Neural cell (in vitro differentiated cells): ENCODE measurements around the gene TOP1. TPM values are rescaled to one million over a fixed set of nuclear protein-coding genes. Genes with fewer than 3 reads are reported as not detected.

Experiments used
- H2AFZ ChIP-seq: fragments of 200-600, 300-800 bp; sonication (generic), shearing (Covaris generic); 2 replicates; pipeline ENCODE4 v1.6.0; 2014; ENCODE audit warnings: low read depth, mild to moderate bottlenecking, antibody characterized with exemption, low read length, moderate library complexity
- H3F3A ChIP-seq: fragments of 200-600 bp; shearing (Covaris generic); 2 replicates; pipeline ENCODE4 v1.6.1; 2016; ENCODE audit warnings: mild to moderate bottlenecking, moderate library complexity, mixed read lengths, antibody characterized with exemption, low read length; ENCODE audit not compliant: insufficient read depth, poor library complexity, severe bottlenecking
- H3K27ac ChIP-seq: fragments of 200-600, 300-800 bp; sonication (generic), shearing (Covaris generic); 2 replicates; pipeline ENCODE4 v1.5.1; 2014; ENCODE audit warnings: mild to moderate bottlenecking, low read length, moderate library complexity
- H3K27me3 ChIP-seq: fragments of 300-800, 200-600 bp; sonication (generic), shearing (Covaris generic); 2 replicates; pipeline ENCODE4 v1.6.0; 2014; ENCODE audit warnings: mild to moderate bottlenecking, low read depth, low read length, moderate library complexity; ENCODE audit not compliant: insufficient read depth
- H3K36me3 ChIP-seq: fragments of 300-800, 200-600 bp; sonication (generic), shearing (Covaris generic); 2 replicates; pipeline ENCODE4 v1.5.1; 2014; ENCODE audit warnings: mild to moderate bottlenecking, antibody characterized with exemption, low read length, moderate library complexity; ENCODE audit not compliant: insufficient read depth
- H3K4me2 ChIP-seq: fragments of 300-800, 200-600 bp; sonication (generic), shearing (Covaris generic); 2 replicates; pipeline ENCODE4 v1.6.0; 2014; ENCODE audit warnings: mild to moderate bottlenecking, low read length
- H3K4me3 ChIP-seq: fragments of 300-800, 200-600 bp; sonication (generic), shearing (Covaris generic); 2 replicates; pipeline ENCODE4 v1.5.1; 2014; ENCODE audit warnings: mild to moderate bottlenecking, low read length, moderate library complexity
- H3K79me2 ChIP-seq: fragments of 200-600 bp; shearing (Covaris generic); replicated peaks from 2 replicates; pipeline ENCODE4 v1.6.0; 2014; ENCODE audit warnings: mild to moderate bottlenecking, low read length, moderate library complexity; ENCODE audit not compliant: insufficient read depth
- H3K9ac ChIP-seq: fragments of 300-800, 200-600 bp; sonication (generic), shearing (Covaris generic); 2 replicates; pipeline ENCODE4 v1.6.1; 2016; ENCODE audit warnings: mild to moderate bottlenecking, low read length, mixed read lengths
- H3K9me2 ChIP-seq: fragments of 200-600 bp; shearing (Covaris generic); 2 replicates; pipeline ENCODE4 v1.6.1; 2016; ENCODE audit warnings: mild to moderate bottlenecking, low read length, mixed read lengths; ENCODE audit not compliant: insufficient read depth
- H3K9me3 ChIP-seq: fragments of 200-600, 300-800 bp; sonication (generic), shearing (Covaris generic); 2 replicates; pipeline ENCODE4 v1.6.1; 2016; ENCODE audit warnings: mild to moderate bottlenecking, mixed run types, low read length, moderate library complexity, mixed read lengths
- H4K20me1 ChIP-seq: fragments of 200-600 bp; shearing (Covaris generic); 2 replicates; pipeline ENCODE4 v1.6.1; 2016; ENCODE audit warnings: mild to moderate bottlenecking, mixed run types; ENCODE audit not compliant: insufficient read depth
- EP300 ChIP-seq: fragments of 450-650 bp; conservative IDR thresholded peaks from 2 replicates; pipeline ENCODE4 v1.6.1; 2014; ENCODE audit warnings: antibody characterized with exemption, mild to moderate bottlenecking, moderate library complexity; ENCODE audit not compliant: poor library complexity, severe bottlenecking
- EZH2 ChIP-seq: fragments of 200-600, 300-800 bp; shearing (Covaris generic), sonication (generic); IDR thresholded peaks from 2 replicates; pipeline ENCODE4 v1.6.1; 2014; ENCODE audit warnings: antibody characterized with exemption, low read length, borderline replicate concordance, mild to moderate bottlenecking; ENCODE audit not compliant: insufficient read depth, poor library complexity, severe bottlenecking
- MXI1 ChIP-seq: fragments of 450-650 bp; conservative IDR thresholded peaks from 2 replicates; pipeline ENCODE4 v1.6.1; 2014; ENCODE audit warnings: antibody characterized with exemption, mild to moderate bottlenecking; ENCODE audit not compliant: poor library complexity, severe bottlenecking
- POLR2AphosphoS5 ChIP-seq: IDR thresholded peaks from 2 replicates; pipeline ENCODE4 v1.6.1; 2012
- RAD21 ChIP-seq: fragments of 450-650 bp; conservative IDR thresholded peaks from 2 replicates; pipeline ENCODE4 v1.6.1; 2014; ENCODE audit warnings: antibody characterized with exemption, mild to moderate bottlenecking, moderate library complexity
- SMC3 ChIP-seq: fragments of 450-650 bp; conservative IDR thresholded peaks from 2 replicates; pipeline ENCODE4 v1.6.1; 2014; ENCODE audit warnings: antibody characterized with exemption, mild to moderate bottlenecking, moderate library complexity; ENCODE audit not compliant: poor library complexity
- TAF1 ChIP-seq: IDR thresholded peaks from 2 replicates; pipeline ENCODE4 v1.6.1; 2012; ENCODE audit warnings: low read depth
- polyA plus RNA-seq: library from polyadenylated mRNA; depleted of rRNA; stranded (reverse); fragments of >200 nt; gene quantifications from 2 replicates; pipeline ENCODE4 v1.2.3, GENCODE V29; 2014
- TF ChIP-seq, protein P1 (sequence below): fragments of 450-650 bp; IDR thresholded peaks from 2 replicates; pipeline ENCODE4 v1.5.1; 2014; ENCODE audit warnings: antibody characterized with exemption, mild to moderate bottlenecking, moderate library complexity; ENCODE audit not compliant: poor library complexity, severe bottlenecking
- TF ChIP-seq, protein P2 (sequence below): IDR thresholded peaks from 2 replicates; pipeline ENCODE4 v1.6.1; 2012; ENCODE audit warnings: borderline replicate concordance

TOP1 gene
- polyA plus RNA-seq, 1 donor from 2014 or later = 33.2 TPM

DNA sequence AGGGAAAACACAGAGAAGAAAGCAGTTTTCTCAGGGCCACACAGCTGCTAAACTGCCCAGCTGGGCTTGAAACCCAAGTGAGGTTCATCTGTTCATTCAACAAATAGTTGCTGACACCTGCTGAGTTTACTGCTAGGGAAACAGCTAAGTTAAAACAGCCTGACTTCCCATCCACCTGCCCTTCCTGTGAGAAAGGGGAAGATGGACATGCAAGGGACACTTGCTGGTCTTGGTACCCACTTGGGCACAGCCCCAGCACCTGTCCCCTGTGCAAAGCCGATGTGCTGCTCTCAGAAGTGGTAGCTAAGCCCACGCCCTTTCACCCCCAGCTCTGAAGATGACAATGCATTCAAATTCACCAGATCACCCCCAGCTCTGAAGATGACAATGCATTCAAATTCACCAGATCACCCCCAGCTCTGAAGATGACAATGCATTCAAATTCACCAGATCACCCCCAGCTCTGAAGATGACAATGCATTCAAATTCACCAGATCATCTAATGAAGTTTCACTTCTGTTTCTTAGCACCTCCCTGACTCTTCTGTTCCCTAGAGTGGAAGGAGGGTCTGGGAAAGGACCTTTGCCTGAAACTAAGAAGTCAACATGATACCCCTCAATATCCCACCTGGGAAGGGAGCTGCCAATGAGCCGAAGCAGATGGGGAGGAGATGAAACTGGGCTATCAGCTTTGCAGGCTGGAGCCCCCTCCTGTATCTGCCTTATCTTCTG, 46.0 kb upstream of the TOP1 start:
- Histone ChIP-seq H3K4me3 (no peak overlapping the region), H3K36me3 (no peaks in the 10 kb centered on the region), H3K9me2 (no peaks in the 10 kb centered on the region), H3F3A (no peaks in the 10 kb centered on the region), H3K79me2 (no peaks in the 10 kb centered on the region), H3K9ac (no peak overlapping the region), H3K4me2 (no peak overlapping the region), H4K20me1 (no peaks in the 10 kb centered on the region), H3K27me3 (no peaks in the 10 kb centered on the region), H3K9me3 (no peaks in the 10 kb centered on the region), H2AFZ (no peak overlapping the region), H3K27ac (no peak overlapping the region)
- TF ChIP-seq SMC3 (no peak), EP300 (no peak), RAD21 (no peak), TAF1 (no peak), EZH2 (no peak), POLR2AphosphoS5 (no peak), MXI1 (no peak)
- TF ChIP-seq, protein P1, sequence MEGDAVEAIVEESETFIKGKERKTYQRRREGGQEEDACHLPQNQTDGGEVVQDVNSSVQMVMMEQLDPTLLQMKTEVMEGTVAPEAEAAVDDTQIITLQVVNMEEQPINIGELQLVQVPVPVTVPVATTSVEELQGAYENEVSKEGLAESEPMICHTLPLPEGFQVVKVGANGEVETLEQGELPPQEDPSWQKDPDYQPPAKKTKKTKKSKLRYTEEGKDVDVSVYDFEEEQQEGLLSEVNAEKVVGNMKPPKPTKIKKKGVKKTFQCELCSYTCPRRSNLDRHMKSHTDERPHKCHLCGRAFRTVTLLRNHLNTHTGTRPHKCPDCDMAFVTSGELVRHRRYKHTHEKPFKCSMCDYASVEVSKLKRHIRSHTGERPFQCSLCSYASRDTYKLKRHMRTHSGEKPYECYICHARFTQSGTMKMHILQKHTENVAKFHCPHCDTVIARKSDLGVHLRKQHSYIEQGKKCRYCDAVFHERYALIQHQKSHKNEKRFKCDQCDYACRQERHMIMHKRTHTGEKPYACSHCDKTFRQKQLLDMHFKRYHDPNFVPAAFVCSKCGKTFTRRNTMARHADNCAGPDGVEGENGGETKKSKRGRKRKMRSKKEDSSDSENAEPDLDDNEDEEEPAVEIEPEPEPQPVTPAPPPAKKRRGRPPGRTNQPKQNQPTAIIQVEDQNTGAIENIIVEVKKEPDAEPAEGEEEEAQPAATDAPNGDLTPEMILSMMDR = no peak
- TF ChIP-seq, protein P2, sequence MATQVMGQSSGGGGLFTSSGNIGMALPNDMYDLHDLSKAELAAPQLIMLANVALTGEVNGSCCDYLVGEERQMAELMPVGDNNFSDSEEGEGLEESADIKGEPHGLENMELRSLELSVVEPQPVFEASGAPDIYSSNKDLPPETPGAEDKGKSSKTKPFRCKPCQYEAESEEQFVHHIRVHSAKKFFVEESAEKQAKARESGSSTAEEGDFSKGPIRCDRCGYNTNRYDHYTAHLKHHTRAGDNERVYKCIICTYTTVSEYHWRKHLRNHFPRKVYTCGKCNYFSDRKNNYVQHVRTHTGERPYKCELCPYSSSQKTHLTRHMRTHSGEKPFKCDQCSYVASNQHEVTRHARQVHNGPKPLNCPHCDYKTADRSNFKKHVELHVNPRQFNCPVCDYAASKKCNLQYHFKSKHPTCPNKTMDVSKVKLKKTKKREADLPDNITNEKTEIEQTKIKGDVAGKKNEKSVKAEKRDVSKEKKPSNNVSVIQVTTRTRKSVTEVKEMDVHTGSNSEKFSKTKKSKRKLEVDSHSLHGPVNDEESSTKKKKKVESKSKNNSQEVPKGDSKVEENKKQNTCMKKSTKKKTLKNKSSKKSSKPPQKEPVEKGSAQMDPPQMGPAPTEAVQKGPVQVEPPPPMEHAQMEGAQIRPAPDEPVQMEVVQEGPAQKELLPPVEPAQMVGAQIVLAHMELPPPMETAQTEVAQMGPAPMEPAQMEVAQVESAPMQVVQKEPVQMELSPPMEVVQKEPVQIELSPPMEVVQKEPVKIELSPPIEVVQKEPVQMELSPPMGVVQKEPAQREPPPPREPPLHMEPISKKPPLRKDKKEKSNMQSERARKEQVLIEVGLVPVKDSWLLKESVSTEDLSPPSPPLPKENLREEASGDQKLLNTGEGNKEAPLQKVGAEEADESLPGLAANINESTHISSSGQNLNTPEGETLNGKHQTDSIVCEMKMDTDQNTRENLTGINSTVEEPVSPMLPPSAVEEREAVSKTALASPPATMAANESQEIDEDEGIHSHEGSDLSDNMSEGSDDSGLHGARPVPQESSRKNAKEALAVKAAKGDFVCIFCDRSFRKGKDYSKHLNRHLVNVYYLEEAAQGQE = no peak

DNA sequence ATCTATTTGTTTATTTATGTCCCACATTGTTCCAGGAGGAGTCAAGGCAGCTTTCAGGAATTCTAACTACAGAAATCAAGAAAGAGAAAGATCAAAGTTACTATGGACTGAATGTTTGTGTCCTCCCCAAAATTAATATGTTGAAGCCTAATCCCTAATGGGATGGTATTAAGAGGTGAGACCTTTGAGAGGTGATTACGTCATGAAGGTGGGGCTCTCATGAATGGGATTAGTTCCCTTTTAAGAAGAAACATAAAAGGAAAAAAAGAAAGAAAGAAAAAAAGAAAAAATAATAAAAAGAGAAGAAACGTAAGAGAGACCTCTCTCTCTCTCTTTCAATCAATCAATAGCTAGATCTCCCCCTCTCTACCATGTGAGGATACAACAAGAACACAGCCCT, 44.7 kb upstream of the TOP1 start:
- Histone ChIP-seq H2AFZ (no peak overlapping the region), H3K9me2 (no peaks in the 10 kb centered on the region), H3K27me3 (no peaks in the 10 kb centered on the region), H4K20me1 (no peaks in the 10 kb centered on the region), H3K27ac (no peak overlapping the region), H3K79me2 (no peaks in the 10 kb centered on the region), H3K9me3 (no peaks in the 10 kb centered on the region), H3F3A (no peaks in the 10 kb centered on the region), H3K4me3 (no peak overlapping the region), H3K4me2 (no peak overlapping the region), H3K36me3 (no peaks in the 10 kb centered on the region), H3K9ac (no peak overlapping the region)
- TF ChIP-seq MXI1 = no peak
- TF ChIP-seq, protein P2 = no peak
- TF ChIP-seq RAD21 = no peak
- no peak for TF ChIP-seq EZH2
- TF ChIP-seq SMC3 = no peak
- no peak for TF ChIP-seq EP300
- TF ChIP-seq, protein P1 = no peak
